HG03135 (cell line): Measurements from ENCODE around the gene TMF1.

Experiments
- ATAC-seq: cut with Tn5 transposase; IDR thresholded peaks from one replicate; pipeline ENCODE4 v1.9.1; 2021; ENCODE audit warnings: mild to moderate bottlenecking, moderate library complexity; ENCODE audit not compliant: unreplicated experiment

The TMF1 gene

DNA sequence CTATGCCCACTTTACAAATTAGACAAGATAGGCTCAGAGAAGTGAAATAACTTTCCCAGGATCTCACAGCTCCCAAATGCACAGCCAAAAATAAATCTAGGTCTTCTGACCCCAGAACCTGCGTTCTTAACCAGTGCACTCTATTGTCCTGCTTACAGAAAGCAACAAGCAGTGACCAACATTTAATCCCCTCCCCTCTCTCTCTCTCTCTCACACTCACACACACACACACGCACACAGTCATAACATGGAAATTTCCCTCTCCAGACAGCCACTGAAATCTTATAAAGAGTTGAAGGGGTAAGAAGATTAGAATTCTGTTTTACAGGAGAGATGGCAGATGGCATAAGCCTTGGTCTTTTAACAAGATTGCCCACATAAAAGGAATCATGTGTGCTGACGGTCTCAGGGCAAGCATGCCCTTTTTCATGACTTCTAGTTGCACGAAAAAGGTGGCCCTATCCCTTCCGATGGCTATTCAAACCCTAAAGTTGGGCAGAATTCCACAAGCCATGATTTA lies 68.1 kb downstream of the TMF1 start:
- ATAC-seq = no peak

DNA sequence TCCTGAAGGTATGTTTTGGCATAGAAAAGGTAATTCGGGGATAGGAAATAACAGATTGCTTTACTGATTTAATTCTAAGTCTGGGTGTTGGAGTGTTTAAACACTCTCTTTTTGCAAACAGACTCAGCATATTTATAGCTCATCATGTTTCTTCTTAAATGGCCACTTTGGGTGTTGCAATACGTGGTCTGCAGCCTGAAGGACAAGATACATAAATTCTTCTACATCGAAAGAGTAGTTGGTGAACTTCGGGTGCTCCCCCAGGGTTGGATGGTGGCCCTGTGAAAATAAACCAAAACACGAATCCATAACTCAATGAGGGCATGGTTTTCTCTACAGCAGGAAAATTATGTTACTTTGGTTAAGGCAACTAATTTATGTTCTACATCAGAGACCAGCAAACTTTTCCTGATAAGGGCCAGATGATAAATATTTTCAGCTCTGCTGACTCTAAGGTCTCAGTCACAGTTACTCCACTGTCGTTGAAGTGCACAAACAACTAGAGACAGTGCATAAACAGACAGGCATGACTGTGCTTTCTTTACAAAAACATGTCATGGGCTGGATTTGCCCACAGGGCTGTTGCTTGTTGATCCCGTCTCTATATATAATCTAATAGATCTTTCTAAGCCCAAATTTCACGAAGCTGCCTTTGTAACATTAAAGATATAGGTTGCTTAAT lies 74.5 kb downstream of the TMF1 start:
- ATAC-seq = no peak

DNA sequence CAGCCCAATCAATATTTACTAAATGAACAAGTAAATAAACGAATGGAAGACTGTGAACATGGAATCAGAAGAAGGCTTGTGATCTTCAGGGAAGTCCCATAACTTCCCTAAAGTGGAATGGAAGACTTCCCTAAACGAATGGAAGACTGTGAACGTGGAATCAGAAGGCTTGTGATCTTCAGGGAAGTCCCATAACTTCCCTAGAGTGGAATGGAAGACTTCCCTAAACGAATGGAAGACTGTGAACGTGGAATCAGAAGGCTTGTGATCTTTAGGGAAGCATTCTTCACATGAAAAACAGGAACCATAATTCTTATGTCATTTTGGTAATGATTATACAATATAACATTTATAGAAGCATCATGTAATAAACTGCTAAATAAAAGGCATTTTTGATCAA lies 77.4 kb downstream of the TMF1 start:
- ATAC-seq = no peak

DNA sequence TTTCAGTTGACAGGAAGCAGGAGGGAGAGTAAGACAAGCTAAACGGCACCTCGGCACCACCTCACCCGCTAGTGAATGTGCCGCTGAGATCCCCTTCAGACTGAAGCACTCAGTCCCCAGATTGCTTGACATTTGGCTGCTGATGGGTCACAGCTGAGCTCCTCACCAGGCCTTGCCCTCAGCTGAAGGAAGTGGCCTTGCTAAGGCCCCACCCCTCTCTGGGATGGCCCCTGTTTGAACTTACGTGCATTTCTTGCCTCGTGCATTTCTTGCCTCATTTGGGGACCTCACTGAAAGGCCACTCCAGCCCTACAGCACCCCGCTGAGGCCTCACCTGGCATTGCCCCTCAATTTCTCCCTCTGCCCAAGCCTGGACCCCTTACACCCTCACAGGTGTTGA lies 78.5 kb downstream of the TMF1 start:
- no peak for ATAC-seq

DNA sequence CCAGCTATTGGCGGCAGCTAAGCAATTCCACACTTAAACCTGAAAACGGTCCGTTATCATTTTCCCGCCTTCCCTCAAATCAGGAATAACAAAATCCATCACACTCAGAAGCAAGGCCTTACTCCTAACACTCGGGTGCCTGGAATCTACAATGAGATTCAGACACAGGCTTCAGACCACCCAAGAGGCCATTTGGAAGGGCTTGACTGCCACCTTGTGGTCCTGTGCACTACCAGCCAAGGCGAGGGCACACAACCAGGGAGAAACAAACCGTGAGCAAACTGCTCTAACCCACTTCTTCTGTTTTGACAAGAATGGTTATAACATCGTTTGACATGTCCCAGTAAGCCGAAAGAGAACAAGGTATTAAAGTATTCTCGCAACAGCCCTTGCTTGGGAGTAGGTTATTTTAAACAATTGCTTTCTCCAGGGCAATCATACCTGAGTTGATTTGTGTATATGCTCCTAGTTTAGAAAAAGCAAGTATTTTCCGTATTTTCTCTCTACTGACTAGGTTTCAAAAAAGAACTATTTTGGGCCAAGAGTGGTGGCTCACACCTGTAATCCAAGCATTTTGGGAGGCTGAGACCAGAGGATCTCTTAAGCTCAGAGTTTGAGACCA lies 79.7 kb downstream of the TMF1 start:
- ATAC-seq = no peak
